SH-SY5Y (cell line): ENCODE measurements around the gene CCDC63.

Experiments
- GATA2 ChIP-seq: IDR thresholded peaks from 2 replicates; pipeline ENCODE4 v1.6.1; 2011; ENCODE audit warnings: mild to moderate bottlenecking, low read depth, low read length
- GATA3 ChIP-seq: IDR thresholded peaks from 2 replicates; pipeline ENCODE4 v1.6.1; 2011; ENCODE audit warnings: low read depth, mild to moderate bottlenecking, low read length, moderate library complexity

DNA sequence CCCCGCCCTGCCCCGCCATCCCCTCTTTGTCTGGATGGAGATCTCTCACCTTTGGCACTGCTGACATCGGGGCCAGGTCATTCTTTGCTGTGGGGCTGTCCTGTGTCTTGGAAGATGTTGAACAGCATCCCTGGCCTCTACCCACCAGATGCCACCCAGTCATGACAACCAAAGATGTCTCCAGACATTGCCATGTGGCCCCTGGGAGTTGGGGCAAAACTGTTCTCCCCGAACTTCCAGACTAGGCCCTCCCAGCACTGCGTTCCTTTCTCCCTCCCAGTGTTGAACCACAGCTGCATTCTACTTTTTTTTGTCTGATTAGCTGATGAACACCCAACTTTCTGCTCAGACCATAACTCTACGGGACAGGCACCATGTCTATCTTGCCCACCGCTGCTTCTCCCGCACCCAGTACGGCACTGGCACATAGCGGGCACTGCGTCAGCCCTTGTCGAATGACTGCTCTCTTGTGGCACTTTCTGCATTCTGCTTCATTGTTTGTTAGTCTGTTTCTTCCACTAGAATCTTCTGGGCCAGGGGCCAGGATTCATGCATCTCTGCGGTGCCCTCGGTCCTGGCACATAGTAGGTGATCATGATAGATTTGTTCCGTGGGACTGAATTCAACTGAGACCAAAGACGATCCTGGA is 86.7 kb downstream of the CCDC63 start:
- no peak for TF ChIP-seq GATA3
- TF ChIP-seq GATA2: no peak
